GM18498 (cell line): ENCODE data around the gene C19orf85.
"Not testable (repeated sequence)": the region's sequence is repeated elsewhere in the genome, so short reads cannot be mapped to it uniquely, and the experiment has no call there.

Experiments used
- ATAC-seq: cut with Tn5 transposase; IDR thresholded peaks from one replicate; pipeline ENCODE4 v1.9.1; 2021; ENCODE audit warnings: mild to moderate bottlenecking, moderate library complexity; ENCODE audit not compliant: unreplicated experiment

The C19orf85 gene

GRCh38 chr19:55442372-55442961 lies 22.1 kb downstream of the C19orf85 start:
- no peak for ATAC-seq

GRCh38 chr19:55441692-55442321 lies 22.7 kb downstream of the C19orf85 start:
- ATAC-seq: no peak

GRCh38 chr19:55441319-55441691 lies 23.2 kb downstream of the C19orf85 start:
- ATAC-seq: no peak

- no peak for ATAC-seq
These were observed 24.0 kb downstream of the C19orf85 start for GRCh38 chr19:55440411-55441105.

DNA sequence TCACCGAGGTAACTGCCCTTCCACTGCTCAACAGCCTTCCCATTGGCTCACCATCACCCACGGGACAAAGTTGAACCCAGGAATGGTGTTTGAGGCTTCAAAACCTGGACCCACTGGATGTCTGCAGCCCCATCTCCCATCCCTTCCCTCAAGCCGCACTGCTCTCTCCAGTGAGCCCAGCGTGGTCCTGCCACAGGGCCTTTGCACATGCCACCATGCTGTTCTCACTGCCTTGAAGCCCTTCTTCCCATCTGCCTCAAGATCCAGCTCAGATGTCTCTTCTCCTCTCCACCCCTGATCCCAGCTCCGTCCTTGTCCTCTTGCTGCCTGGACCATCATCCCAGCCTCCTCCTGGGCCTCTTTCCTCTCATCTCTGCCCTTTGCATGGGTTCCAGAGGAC lies 25.5 kb downstream of the C19orf85 start:
- ATAC-seq: no peak

- no peak for ATAC-seq
These were observed 27.1 kb downstream of the C19orf85 start for GRCh38 chr19:55437410-55437809.

GRCh38 chr19:55436847-55437246 lies 27.7 kb downstream of the C19orf85 start:
- no peak for ATAC-seq

DNA sequence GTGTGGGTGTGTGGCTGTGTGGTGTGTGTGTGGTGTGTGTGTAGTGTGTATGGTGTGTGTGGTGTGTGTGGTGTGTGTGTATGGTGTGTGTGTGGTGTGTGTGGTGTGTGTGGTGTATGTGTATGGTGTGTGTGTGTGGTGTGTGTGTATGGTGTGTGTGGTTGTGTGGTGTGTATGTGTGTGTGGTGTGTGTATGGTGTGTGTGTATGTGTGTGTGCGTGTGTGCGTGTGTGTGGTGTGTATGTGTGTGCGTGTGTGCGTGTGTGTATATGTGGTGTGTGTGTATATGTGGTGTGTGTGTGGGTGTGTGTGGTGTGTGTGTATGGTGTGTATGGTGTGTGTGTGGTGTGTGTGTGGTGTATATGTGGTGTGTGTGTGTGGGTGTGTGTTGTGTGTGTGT lies 29.5 kb downstream of the C19orf85 start:
- no peak for ATAC-seq

DNA sequence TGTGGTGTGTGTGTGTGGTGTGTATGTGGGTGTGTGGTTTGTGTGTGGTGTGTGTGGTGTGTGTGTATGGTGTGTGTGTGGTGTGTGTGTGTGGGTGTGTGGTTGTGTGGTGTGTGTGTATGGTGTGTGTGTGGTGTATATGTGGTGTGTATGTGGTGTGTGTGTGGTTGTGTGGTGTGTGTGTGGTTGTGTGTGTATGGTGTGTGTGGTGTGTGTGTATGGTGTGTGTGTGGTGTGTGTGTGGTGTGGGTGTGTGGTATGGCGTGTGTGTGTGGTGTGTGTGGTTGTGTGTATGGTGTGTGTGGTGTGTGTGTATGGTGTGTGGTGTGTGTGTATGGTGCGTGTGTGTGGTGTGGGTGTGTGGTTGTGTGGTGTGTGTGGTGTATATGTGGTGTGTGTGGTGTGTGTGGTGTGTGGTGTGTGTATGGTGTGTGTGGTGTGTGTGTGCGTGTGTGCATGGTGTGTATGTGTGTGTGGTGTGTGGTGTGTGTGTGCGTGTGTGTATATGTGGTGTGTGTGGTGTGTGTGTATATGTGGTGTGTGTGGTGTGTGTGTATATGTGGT lies 30.1 kb downstream of the C19orf85 start:
- no peak for ATAC-seq

DNA sequence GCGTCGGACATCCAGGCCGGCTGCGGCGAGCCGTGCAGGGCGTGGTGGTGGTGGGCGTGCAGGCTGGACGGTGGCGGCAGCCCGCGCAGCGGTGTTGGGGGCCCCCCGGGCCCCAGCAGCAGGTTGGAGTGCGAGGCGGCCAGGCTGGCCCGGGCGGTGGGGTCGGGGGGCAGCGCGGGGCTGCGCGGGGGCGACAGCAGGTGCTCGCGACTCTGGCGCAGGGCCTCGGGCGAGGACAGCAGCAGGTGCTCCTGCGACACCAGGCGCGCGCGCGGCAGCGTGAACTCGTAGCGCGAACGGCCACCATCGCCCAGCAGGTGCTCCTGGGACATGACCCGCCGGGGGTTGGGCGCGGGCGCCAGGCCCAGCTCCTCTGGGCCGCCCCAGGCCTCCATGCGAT lies 31.3 kb downstream of the C19orf85 start:
- ATAC-seq: no peak

GRCh38 chr19:55432241-55432959 lies 32.2 kb downstream of the C19orf85 start:
- ATAC-seq: no peak

DNA sequence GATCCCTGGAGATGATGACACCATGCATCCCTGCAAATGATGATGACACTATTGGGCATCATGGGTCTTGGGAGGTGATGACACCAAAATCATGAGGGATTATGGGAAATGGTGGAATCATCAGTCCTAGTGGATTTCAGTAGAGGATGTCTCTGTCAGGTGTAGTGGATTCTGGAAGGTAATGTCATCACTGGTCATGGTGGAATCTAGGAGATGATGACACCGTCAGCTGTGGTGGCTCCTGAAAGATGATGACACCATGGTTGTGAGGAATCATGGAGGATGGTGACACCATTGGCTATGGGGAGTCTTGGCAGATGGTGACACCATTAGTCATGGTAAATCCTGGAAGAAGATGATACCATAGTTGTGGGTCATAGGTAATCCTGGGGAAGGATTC lies 33.4 kb downstream of the C19orf85 start:
- ATAC-seq: no peak

- no peak for ATAC-seq
These were observed 38.5 kb downstream of the C19orf85 start for GRCh38 chr19:55426042-55426441.

DNA sequence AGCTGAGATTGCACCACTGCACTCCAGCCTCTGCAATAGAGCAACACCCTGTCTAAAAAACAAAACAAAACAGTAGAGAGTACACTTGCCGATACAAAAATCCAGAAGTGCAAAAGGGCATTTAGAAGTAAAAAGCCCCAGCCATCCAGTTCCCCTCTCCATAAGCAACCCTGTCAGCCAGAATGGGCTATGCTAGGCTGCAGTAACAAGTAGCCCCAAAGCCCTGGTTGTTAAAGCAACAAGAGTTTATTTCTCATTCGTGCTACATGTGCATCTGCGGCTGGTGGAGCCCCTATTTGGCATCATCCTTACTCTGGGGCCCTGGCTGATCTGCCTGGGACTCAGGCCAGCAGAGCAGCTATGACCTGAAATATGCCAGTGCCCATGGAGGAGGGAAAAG lies 40.0 kb downstream of the C19orf85 start:
- ATAC-seq: no peak

- no peak for ATAC-seq
These were observed 41.1 kb downstream of the C19orf85 start for GRCh38 chr19:55423225-55424005.

DNA sequence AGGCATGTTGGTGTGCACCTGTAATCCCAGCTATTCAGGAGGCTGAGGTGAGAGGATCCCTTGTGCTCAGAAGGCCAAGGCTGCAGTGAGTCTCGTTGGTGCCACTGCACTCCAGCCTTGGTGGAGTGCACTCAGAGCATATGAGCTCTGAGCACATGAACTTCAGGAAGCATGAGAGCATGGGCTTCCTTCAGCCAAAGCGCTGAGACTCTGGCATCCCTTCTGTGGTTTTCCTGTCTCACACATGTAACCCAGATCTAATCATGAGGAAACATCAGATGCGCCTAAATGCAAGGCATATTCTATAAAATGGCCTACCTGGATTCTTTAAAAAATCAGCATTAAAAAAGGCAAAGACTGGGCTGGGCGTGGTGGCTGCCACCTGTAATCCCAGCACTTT lies 43.3 kb downstream of the C19orf85 start:
- not testable (repeated sequence) for ATAC-seq

GRCh38 chr19:55419624-55420236 lies 44.8 kb downstream of the C19orf85 start:
- no peak for ATAC-seq

- no peak for ATAC-seq
These were observed 45.4 kb downstream of the C19orf85 start for GRCh38 chr19:55419103-55419502.

- no peak for ATAC-seq
These were observed 46.4 kb downstream of the C19orf85 start for GRCh38 chr19:55418185-55418584.
